ENCODE measurements around the gene BCL2L12. TPM values are rescaled to one million over a fixed set of nuclear protein-coding genes. Genes with fewer than 3 reads are reported as not detected.
A peak's percentile ranks its signal among the peaks of the same experiment; 100 is the strongest.
"Not testable (repeated sequence)": the region's sequence is repeated elsewhere in the genome, so short reads cannot be mapped to it uniquely, and the experiment has no call there.

The BCL2L12 gene, protein sequence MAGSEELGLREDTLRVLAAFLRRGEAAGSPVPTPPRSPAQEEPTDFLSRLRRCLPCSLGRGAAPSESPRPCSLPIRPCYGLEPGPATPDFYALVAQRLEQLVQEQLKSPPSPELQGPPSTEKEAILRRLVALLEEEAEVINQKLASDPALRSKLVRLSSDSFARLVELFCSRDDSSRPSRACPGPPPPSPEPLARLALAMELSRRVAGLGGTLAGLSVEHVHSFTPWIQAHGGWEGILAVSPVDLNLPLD
- 76.9 TPM for polyA plus RNA-seq (2013, experiment 1 of 2)
- 69.3 TPM for polyA plus RNA-seq (2013, experiment 2 of 2)

DNA sequence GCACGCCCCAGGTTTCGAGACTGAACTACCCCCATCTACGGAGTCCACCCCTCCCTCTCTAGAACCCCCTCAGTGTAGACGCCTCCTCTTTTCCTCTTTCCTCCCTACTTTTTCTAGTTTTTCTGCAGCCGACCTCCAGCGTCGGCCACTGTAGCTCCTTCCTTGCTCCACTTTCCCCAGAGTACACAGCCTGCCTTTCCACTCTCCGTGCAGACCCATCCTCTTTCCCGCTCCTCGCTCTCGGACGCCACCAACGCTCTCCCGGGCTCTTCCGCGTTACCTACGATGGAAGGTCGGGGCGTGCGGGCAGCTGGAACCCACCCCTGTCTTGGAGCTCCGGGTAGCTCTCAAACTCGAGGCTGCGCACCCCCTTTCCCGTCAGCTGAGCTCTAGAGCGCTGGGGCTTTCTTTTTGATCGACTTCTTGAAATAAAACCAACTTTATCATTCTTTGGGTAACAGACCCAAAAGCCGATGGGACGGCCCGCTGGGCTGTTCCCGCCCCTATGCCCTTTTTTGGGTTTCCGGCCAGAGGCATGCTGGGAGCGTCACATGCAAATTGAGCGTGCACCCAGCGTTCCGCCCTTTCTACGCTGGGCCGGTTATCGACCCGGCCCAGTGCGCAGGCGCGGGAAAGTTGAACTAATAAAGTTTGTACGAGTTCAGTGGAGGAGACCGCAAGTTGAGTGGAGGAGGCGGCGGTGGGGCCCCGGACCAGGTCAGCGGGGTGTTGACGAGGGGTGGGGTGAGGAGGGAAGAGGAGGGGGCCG is at the start of gene BCL2L12, which contains the start of gene IRF3:
TSS of gene BCL2L12 (plus strand) at position 583 of the 769 bp plus-strand sequence. CDS start 760 bp downstream, outside the sequence.
TSS of gene IRF3 (minus strand) at position 507 of the 769 bp plus-strand sequence. CDS start 1,019 bp downstream, outside the sequence.
- H3K9me3 ChIP-seq (ENCODE audit: control insufficient read depth, low read length): no peaks in the 10 kb centered on the region
- H3K36me3 ChIP-seq (ENCODE audit: control insufficient read depth, insufficient read depth, low read length): peaks cover 56% of the 10 kb centered on the region
- H3K27ac ChIP-seq (ENCODE audit: low read depth, low read length, severe bottlenecking): peak within 1 kb of the TSS; percentile 77
- 0% methylated on average over 39 to 42 of the region's 50 CpGs for WGBS, 2 experiments (ENCODE audit: insufficient coverage in 2 of 2)
- H3K4me3 ChIP-seq (ENCODE audit: extremely low read depth, insufficient read depth, low read length, poor library complexity, severe bottlenecking): peak within 1 kb of the TSS; percentile 81
- H3K4me1 ChIP-seq (ENCODE audit: control insufficient read depth, insufficient read depth, low read length, poor library complexity, severe bottlenecking): peaks cover 17% of the 10 kb centered on the region

- Histone ChIP-seq H3K27ac (ENCODE audit: low read depth, low read length, severe bottlenecking) (no peak overlapping the region), H3K9me3 (ENCODE audit: control insufficient read depth, low read length) (no peaks in the 10 kb centered on the region), H3K4me3 (ENCODE audit: extremely low read depth, insufficient read depth, low read length, poor library complexity, severe bottlenecking) (no peak overlapping the region), H3K36me3 (ENCODE audit: control insufficient read depth, insufficient read depth, low read length) (peaks cover 87% of the 10 kb centered on the region), H3K4me1 (ENCODE audit: control insufficient read depth, insufficient read depth, low read length, poor library complexity, severe bottlenecking) (peaks cover 13% of the 10 kb centered on the region)
- WGBS, 2 experiments (ENCODE audit: insufficient coverage in 2 of 2): 94 to 95% methylated on average over 6 to 7 of the region's 7 CpGs
Measured at GRCh38 chr19:49616532-49616931, 49.2 kb upstream of the BCL2L12 start.

DNA sequence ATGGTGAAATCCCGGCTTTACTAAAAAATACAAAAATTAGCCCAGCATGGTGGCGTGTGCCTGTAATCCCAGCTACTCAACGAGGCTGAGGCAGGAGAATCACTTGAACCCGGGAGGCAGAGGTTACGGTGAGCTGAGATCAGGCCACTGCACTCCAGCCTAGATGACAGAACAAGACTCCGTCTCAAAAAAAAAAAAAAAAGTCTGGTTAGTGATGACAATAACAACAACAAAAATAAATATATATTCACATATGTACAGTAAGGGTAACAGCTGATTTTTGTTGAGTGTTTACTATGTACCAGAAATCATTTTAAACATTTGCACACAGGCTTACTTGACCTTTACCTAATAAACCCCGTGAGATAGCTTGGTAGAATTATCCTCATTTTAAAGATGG is 48.8 kb upstream of the BCL2L12 start:
- WGBS, 2 experiments (ENCODE audit: insufficient coverage in 2 of 2): 85 to 100% methylated on average over 4 to 5 of the region's 7 CpGs
- Histone ChIP-seq H3K36me3 (ENCODE audit: control insufficient read depth, insufficient read depth, low read length) (peaks cover 91% of the 10 kb centered on the region), H3K4me1 (ENCODE audit: control insufficient read depth, insufficient read depth, low read length, poor library complexity, severe bottlenecking) (peaks cover 13% of the 10 kb centered on the region), H3K9me3 (ENCODE audit: control insufficient read depth, low read length) (no peaks in the 10 kb centered on the region), H3K27ac (ENCODE audit: low read depth, low read length, severe bottlenecking) (no peak overlapping the region), H3K4me3 (ENCODE audit: extremely low read depth, insufficient read depth, low read length, poor library complexity, severe bottlenecking) (no peak overlapping the region)

GRCh38 chr19:49617860-49618259 is 47.9 kb upstream of the BCL2L12 start:
- not testable (repeated sequence) for H3K4me3 ChIP-seq (ENCODE audit: extremely low read depth, insufficient read depth, low read length, poor library complexity, severe bottlenecking); H3K9me3 ChIP-seq (ENCODE audit: control insufficient read depth, low read length); H3K27ac ChIP-seq (ENCODE audit: low read depth, low read length, severe bottlenecking)
- Histone ChIP-seq H3K4me1 (ENCODE audit: control insufficient read depth, insufficient read depth, low read length, poor library complexity, severe bottlenecking) (peaks cover 13% of the 10 kb centered on the region), H3K36me3 (ENCODE audit: control insufficient read depth, insufficient read depth, low read length) (peaks cover 90% of the 10 kb centered on the region)
- 94 to 96% methylated on average over 13 of the region's 13 CpGs for WGBS, 2 experiments (ENCODE audit: insufficient coverage in 2 of 2)

DNA sequence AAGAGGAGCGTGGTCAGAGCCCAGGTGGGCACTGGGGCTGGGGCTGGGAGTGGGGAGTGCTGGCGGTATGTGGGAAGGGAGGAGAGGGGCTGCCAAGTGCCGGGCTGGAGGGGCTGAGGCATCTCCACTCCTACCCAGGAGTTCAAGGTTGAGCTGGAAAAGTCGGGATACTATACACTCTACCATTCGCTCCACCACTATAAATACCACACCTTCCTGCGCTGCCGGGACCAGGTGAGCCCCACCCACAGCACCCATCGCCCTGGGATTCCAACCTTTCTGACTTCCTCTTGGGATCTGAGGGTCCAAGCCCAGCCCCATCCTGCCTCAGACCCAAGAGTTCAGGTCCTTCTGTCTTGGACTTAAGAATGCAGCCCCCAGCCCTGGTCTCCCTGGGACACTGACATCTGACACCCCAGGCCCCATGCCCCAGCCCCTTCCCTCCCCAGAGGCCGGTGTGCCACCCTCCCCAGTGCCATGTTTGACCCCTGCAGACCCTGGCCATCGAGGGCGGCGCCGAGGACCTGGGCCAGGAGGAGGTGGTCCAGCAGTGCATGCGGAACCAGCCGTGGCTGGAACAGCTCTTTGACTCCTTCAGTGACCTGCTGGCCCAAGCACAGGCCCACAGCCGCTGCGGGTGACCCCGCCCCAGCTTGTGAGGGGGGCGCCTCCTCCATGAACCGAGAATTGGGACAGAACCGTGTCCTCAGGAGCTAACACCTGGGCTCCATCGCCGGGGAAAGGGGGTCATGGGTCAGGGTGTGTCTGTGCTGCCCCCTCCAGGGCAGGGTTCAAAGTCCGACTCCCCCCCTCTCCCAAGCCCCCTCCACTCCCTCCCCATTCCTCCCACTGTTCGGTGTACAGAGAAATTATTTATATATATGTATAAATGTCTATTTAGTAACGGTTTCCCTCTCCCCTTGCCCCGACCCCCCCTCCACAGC is 40.5 kb upstream of the BCL2L12 start:
- no peak overlapping the region for H3K27ac ChIP-seq (ENCODE audit: low read depth, low read length, severe bottlenecking)
- no peak overlapping the region for H3K4me3 ChIP-seq (ENCODE audit: extremely low read depth, insufficient read depth, low read length, poor library complexity, severe bottlenecking)
- WGBS, 2 experiments (ENCODE audit: insufficient coverage in 2 of 2): 94 to 95% methylated on average over 17 to 19 of the region's 27 CpGs
- H3K4me1 ChIP-seq (ENCODE audit: control insufficient read depth, insufficient read depth, low read length, poor library complexity, severe bottlenecking): no peaks in the 10 kb centered on the region
- peaks cover 61% of the 10 kb centered on the region for H3K36me3 ChIP-seq (ENCODE audit: control insufficient read depth, insufficient read depth, low read length)
- no peaks in the 10 kb centered on the region for H3K9me3 ChIP-seq (ENCODE audit: control insufficient read depth, low read length)

GRCh38 chr19:49626226-49626625 is 39.5 kb upstream of the BCL2L12 start:
- Histone ChIP-seq H3K36me3 (ENCODE audit: control insufficient read depth, insufficient read depth, low read length) (peaks cover 53% of the 10 kb centered on the region), H3K27ac (ENCODE audit: low read depth, low read length, severe bottlenecking) (no peak overlapping the region)
- 89% methylated on average over 3 of the region's 11 CpGs; no CpG with 5 or more reads in 1 of the 2 experiments for WGBS, 2 experiments (ENCODE audit: insufficient coverage in 2 of 2)

GRCh38 chr19:49629659-49630058 is 36.1 kb upstream of the BCL2L12 start:
- peaks cover 23% of the 10 kb centered on the region for H3K36me3 ChIP-seq (ENCODE audit: control insufficient read depth, insufficient read depth, low read length)
- H3K4me1 ChIP-seq (ENCODE audit: control insufficient read depth, insufficient read depth, low read length, poor library complexity, severe bottlenecking): no peaks in the 10 kb centered on the region
- no peak overlapping the region for H3K4me3 ChIP-seq (ENCODE audit: extremely low read depth, insufficient read depth, low read length, poor library complexity, severe bottlenecking)
- no peak overlapping the region for H3K27ac ChIP-seq (ENCODE audit: low read depth, low read length, severe bottlenecking)
- no peaks in the 10 kb centered on the region for H3K9me3 ChIP-seq (ENCODE audit: control insufficient read depth, low read length)
- 94 to 98% methylated on average over 5 to 8 of the region's 9 CpGs for WGBS, 2 experiments (ENCODE audit: insufficient coverage in 2 of 2)

More at GRCh38 chr19:49626226-49626625, 39.5 kb upstream of the BCL2L12 start:
- H3K9me3 ChIP-seq (ENCODE audit: control insufficient read depth, low read length): no peaks in the 10 kb centered on the region
- no peaks in the 10 kb centered on the region for H3K4me1 ChIP-seq (ENCODE audit: control insufficient read depth, insufficient read depth, low read length, poor library complexity, severe bottlenecking)
- H3K4me3 ChIP-seq (ENCODE audit: extremely low read depth, insufficient read depth, low read length, poor library complexity, severe bottlenecking): no peak overlapping the region

GRCh38 chr19:49631014-49631588 is 34.6 kb upstream of the BCL2L12 start:
- Histone ChIP-seq H3K9me3 (ENCODE audit: control insufficient read depth, low read length) (no peaks in the 10 kb centered on the region), H3K4me1 (ENCODE audit: control insufficient read depth, insufficient read depth, low read length, poor library complexity, severe bottlenecking) (peaks cover 11% of the 10 kb centered on the region), H3K4me3 (ENCODE audit: extremely low read depth, insufficient read depth, low read length, poor library complexity, severe bottlenecking) (no peak overlapping the region), H3K36me3 (ENCODE audit: control insufficient read depth, insufficient read depth, low read length) (peaks cover 23% of the 10 kb centered on the region), H3K27ac (ENCODE audit: low read depth, low read length, severe bottlenecking) (no peak overlapping the region)
- 78 to 90% methylated on average over 1 to 3 of the region's 9 CpGs for WGBS, 2 experiments (ENCODE audit: insufficient coverage in 2 of 2)

- WGBS, 2 experiments (ENCODE audit: insufficient coverage in 2 of 2): 97 to 98% methylated on average over 10 to 17 of the region's 19 CpGs
- H3K4me1 ChIP-seq (ENCODE audit: control insufficient read depth, insufficient read depth, low read length, poor library complexity, severe bottlenecking): peaks cover 13% of the 10 kb centered on the region
- no peaks in the 10 kb centered on the region for H3K9me3 ChIP-seq (ENCODE audit: control insufficient read depth, low read length)
- H3K4me3 ChIP-seq (ENCODE audit: extremely low read depth, insufficient read depth, low read length, poor library complexity, severe bottlenecking): no peak overlapping the region
- H3K36me3 ChIP-seq (ENCODE audit: control insufficient read depth, insufficient read depth, low read length): peaks cover 18% of the 10 kb centered on the region
- no peak overlapping the region for H3K27ac ChIP-seq (ENCODE audit: low read depth, low read length, severe bottlenecking)
Measured at GRCh38 chr19:49631610-49632192, 34.0 kb upstream of the BCL2L12 start.

Measured in mesodermal cell (in vitro differentiated cells).